Stimulated activated naive CD8-positive, alpha-beta T cell treated with anti-CD3 and anti-CD28 coated beads, Interleukin-15, amount 100 ng/mL, for 72 hours (primary cell): ENCODE results near the gene GPD1L.

Experiments
- ATAC-seq: fragments of 150-1000 bp; cut with Tn5 transposase; 2 replicates; pipeline ENCODE4 v1.10.0; 2021; ENCODE audit warnings: mild to moderate bottlenecking, moderate library complexity
- DNase-seq, 2 donors: peaks; one replicate each; pipeline ENCODE4 v3.0.0; 2021 to 2022
- H3K27ac Mint-ChIP-seq, 2 donors: one replicate each; pipeline ENCODE4 v1.8.0; 2022; ENCODE audit warnings: mild to moderate bottlenecking in 2 of 2, mixed read lengths in 2 of 2, moderate library complexity in 2 of 2
- H3K27me3 Mint-ChIP-seq: one replicate; pipeline ENCODE4 v1.8.0; 2022; ENCODE audit warnings: mixed read lengths
- H3K4me1 Mint-ChIP-seq: one replicate; pipeline ENCODE4 v1.8.0; 2022; ENCODE audit warnings: mild to moderate bottlenecking, mixed read lengths
- H3K4me3 Mint-ChIP-seq, 2 donors: one replicate each; pipeline ENCODE4 v1.8.0; 2022; ENCODE audit warnings: mild to moderate bottlenecking in 2 of 2, mixed read lengths in 2 of 2, moderate library complexity in 1 of 2
- H3K9me3 Mint-ChIP-seq, 2 donors: one replicate each; pipeline ENCODE4 v1.8.0; 2022; ENCODE audit warnings: mixed read lengths in 2 of 2

GPD1L gene

DNA sequence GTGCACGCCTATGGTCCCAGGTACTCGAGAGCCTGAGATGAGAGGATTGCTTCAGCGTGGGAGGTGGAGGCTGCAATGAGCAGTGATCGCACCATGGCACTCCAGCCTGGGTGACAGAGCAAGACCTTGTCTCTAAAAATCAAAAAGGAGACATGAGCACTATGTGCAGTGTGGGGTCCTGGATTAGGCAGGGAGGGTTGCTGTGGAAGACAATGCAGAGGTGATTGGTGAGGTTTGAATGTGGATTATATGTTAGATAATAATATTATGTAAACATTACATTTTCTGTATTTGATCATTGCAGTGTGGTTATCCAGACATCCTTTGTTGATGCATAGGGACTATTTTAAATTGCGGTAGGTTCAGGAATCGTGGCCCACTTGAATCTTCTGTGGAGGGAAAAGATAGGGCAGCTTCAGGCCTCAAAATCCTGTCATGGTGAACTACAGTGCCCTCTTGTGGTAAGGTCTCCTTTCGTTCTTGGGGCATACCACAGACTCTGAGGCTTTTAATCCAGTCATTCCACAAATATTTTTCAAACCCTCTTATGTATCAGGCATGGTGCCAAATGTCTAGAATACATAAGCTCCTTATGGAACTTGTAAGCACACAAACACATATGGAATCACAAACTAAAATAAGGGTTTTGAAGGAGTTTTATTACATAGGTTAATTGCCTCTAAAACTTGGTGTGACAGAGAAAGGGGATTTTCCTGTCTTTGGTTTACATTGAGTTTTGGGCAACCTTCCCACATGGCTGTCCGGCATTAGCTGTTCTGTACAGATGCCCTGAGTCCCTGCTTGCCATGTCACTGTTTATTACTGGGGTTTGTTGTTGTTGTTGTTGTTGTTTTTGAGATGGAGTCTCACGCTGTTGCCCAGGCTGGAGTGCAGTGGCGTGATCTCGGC, 37.7 kb downstream of the GPD1L start:
- H3K27me3 Mint-ChIP-seq, result no peaks in the 10 kb centered on the region
- DNase-seq (peak; percentile 38 to 49), ATAC-seq (peak; percentile 76)
- H3K9me3 Mint-ChIP-seq, result no peaks in the 10 kb centered on the region
- H3K27ac Mint-ChIP-seq, result peak overlapping the region in 1 of 2 donors; percentile 78
- no peak overlapping the region for H3K4me3 Mint-ChIP-seq
- no peaks in the 10 kb centered on the region for H3K4me1 Mint-ChIP-seq

DNA sequence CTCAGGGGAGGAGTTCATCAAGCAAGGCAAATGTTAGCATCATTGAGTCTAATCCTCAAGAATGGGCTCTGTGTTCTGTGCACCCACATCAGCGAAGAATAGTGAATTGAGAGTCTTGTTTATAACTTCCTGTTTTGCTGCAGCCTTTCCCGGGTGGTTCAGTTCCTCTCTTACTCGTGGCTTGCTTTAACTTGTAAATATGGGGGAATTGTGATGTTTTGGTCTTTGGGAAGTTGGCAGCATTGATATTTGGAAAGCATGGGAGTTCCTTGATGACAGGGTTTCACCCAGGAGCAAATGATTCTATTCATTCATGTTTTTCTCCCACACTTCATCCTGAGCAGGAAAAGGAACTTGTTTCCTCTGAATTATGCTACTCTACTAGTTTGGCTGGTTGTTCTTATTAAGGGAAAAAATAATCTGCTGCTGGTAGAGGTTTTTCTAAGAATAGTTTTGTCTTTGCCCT, 40.4 kb downstream of the GPD1L start:
- no peaks in the 10 kb centered on the region for H3K4me1 Mint-ChIP-seq
- no peaks in the 10 kb centered on the region for H3K9me3 Mint-ChIP-seq

GRCh38 chr3:32147509-32147908, 41.1 kb downstream of the GPD1L start:
- H3K4me3 Mint-ChIP-seq, result no peak overlapping the region

More for the DNA sequence above, 40.4 kb downstream of the GPD1L start:
- DNase-seq (no peak), ATAC-seq (no peak)
- H3K27ac Mint-ChIP-seq, result peak overlapping the region in 1 of 2 donors; percentile 61
- no peaks in the 10 kb centered on the region for H3K27me3 Mint-ChIP-seq
- no peak overlapping the region for H3K4me3 Mint-ChIP-seq

GRCh38 chr3:32147933-32148332, 41.5 kb downstream of the GPD1L start:
- no peaks in the 10 kb centered on the region for H3K4me1 Mint-ChIP-seq
- H3K4me3 Mint-ChIP-seq, result no peak overlapping the region
- no peaks in the 10 kb centered on the region for H3K27me3 Mint-ChIP-seq
- ATAC-seq (no peak), DNase-seq (no peak)
- peak overlapping the region in 1 of 2 donors; percentile 75 for H3K27ac Mint-ChIP-seq
- H3K9me3 Mint-ChIP-seq, result no peaks in the 10 kb centered on the region

More at GRCh38 chr3:32147509-32147908, 41.1 kb downstream of the GPD1L start:
- DNase-seq (no peak), ATAC-seq (no peak)
- Mint-ChIP-seq H3K27ac (no peak overlapping the region), H3K4me1 (no peaks in the 10 kb centered on the region), H3K27me3 (no peaks in the 10 kb centered on the region), H3K9me3 (no peaks in the 10 kb centered on the region)

DNA sequence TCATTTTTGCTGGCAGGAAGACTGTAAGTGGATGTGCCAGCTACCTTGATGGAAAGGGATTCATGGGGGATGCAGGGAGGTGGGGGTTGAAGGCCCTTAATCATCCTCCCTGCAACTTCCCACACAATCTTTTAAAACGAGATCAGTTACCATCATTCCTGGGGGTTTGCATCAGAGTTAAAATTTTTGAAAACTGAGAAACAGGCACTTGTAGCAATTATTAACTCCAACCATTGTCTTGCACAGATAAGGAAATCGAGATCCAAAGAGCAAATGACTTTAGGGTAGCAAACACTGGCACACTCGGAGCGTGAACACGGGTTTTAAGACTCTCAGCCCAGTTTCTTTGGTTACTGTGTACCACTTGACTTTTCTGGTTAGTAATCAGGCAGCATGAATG, 41.9 kb downstream of the GPD1L start:
- peak overlapping the region in 1 of 2 donors; percentile 75 for H3K27ac Mint-ChIP-seq
- H3K4me3 Mint-ChIP-seq, result no peak overlapping the region
- H3K4me1 Mint-ChIP-seq, result no peaks in the 10 kb centered on the region
- DNase-seq (no peak), ATAC-seq (no peak)
- no peaks in the 10 kb centered on the region for H3K27me3 Mint-ChIP-seq
- no peaks in the 10 kb centered on the region for H3K9me3 Mint-ChIP-seq

- no peaks in the 10 kb centered on the region for H3K27me3 Mint-ChIP-seq
- no peak for ATAC-seq
- peak overlapping the region in 1 of 2 donors; percentile 49 for H3K27ac Mint-ChIP-seq
- no peaks in the 10 kb centered on the region for H3K4me1 Mint-ChIP-seq
- no peak overlapping the region for H3K4me3 Mint-ChIP-seq
- no peak for DNase-seq
- no peaks in the 10 kb centered on the region for H3K9me3 Mint-ChIP-seq
These were observed 47.2 kb downstream of the GPD1L start for GRCh38 chr3:32153414-32154204.

DNA sequence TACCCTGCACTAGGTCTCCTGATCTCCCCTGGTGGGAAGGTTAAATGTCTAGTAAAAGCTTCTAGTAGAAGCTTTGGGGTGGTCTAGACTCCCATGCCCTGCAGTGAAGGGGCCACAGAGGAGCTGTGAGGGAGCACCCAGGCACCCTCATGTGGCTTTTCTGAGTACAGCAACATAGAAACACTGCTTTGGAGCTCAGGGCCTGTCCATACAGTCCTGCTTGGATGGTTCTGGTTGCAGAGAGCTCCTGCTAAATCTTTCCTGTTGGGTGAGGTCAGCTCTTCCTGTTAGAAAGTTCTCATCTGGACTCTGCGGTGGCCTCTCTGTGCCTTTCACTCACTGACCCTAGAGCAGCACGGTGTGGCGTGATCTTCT, 47.8 kb downstream of the GPD1L start:
- Mint-ChIP-seq H3K27ac (no peak overlapping the region), H3K4me3 (no peak overlapping the region), H3K9me3 (no peaks in the 10 kb centered on the region), H3K27me3 (no peaks in the 10 kb centered on the region), H3K4me1 (no peaks in the 10 kb centered on the region)
- no peak for ATAC-seq
- DNase-seq, result no peak

DNA sequence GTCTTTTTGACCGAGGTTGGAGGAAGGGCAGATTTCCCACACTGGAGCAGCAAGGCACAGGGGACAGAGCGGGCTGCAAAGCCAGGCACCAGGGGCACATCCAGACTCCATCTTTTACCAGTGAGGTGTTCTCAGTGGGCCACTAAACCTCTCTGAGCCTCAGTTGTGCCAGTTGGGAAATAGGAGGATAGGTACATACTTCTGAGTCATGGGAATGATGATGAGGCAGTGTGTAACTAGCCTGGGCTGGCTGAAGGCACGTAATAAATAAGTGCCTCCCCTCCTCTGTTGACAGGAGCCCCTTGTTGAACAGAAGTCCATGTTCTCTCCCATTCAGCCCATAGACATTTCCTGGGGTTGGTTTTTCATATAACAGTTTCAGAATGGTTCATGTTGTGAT, 48.7 kb downstream of the GPD1L start:
- Mint-ChIP-seq H3K27ac (no peak overlapping the region), H3K4me1 (no peaks in the 10 kb centered on the region), H3K27me3 (no peaks in the 10 kb centered on the region), H3K4me3 (no peak overlapping the region), H3K9me3 (no peaks in the 10 kb centered on the region)
- DNase-seq (no peak), ATAC-seq (no peak)

GRCh38 chr3:32157600-32158264, 51.3 kb downstream of the GPD1L start:
- Mint-ChIP-seq H3K4me3 (no peak overlapping the region), H3K27ac (no peak overlapping the region), H3K9me3 (no peaks in the 10 kb centered on the region), H3K4me1 (no peaks in the 10 kb centered on the region), H3K27me3 (no peaks in the 10 kb centered on the region)
- DNase-seq (no peak), ATAC-seq (no peak)

GRCh38 chr3:32160706-32161214, 54.3 kb downstream of the GPD1L start:
- Mint-ChIP-seq H3K4me1 (no peaks in the 10 kb centered on the region), H3K4me3 (no peak overlapping the region), H3K27me3 (no peaks in the 10 kb centered on the region), H3K27ac (peak overlapping the region in 1 of 2 donors; percentile 67), H3K9me3 (no peaks in the 10 kb centered on the region)
- no peak for DNase-seq
- no peak for ATAC-seq

- no peak for ATAC-seq
- H3K4me1 Mint-ChIP-seq, result no peaks in the 10 kb centered on the region
- no peak overlapping the region for H3K27ac Mint-ChIP-seq
- H3K4me3 Mint-ChIP-seq, result no peak overlapping the region
- H3K27me3 Mint-ChIP-seq, result no peaks in the 10 kb centered on the region
- no peak for DNase-seq
- H3K9me3 Mint-ChIP-seq, result peaks cover 4 to 8% of the 10 kb centered on the region in 2 donors
These were observed 59.0 kb downstream of the GPD1L start for GRCh38 chr3:32165442-32165841.

GRCh38 chr3:32166654-32167053, 60.2 kb downstream of the GPD1L start:
- H3K9me3 Mint-ChIP-seq, result peaks cover 9 to 14% of the 10 kb centered on the region in 2 donors
- H3K4me1 Mint-ChIP-seq, result no peaks in the 10 kb centered on the region
- ATAC-seq (no peak), DNase-seq (no peak)
- H3K27ac Mint-ChIP-seq, result no peak overlapping the region
- no peaks in the 10 kb centered on the region for H3K27me3 Mint-ChIP-seq
- no peak overlapping the region for H3K4me3 Mint-ChIP-seq

DNA sequence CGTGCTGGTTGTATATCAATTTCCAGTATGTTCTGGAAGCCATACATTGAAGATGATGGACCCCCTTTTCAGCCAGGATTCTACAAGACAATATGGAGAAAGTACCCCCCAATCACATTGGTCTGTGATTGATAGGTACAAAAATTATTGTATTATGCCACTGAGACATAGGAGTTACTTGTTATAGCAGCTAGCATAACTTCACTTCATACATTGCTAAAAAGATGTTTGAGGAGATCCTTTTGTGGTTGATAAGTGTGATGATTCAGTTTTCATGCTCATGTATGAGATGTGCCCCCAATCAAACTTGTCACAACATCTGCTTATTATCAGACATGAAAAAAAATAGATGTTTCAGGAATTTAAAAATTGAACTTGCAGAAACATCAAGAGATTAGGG, 66.0 kb downstream of the GPD1L start:
- DNase-seq, result no peak
- no peak for ATAC-seq
- H3K4me1 Mint-ChIP-seq, result peaks cover 8% of the 10 kb centered on the region
- peaks cover 16 to 17% of the 10 kb centered on the region in 2 donors for H3K9me3 Mint-ChIP-seq
- no peak overlapping the region for H3K27ac Mint-ChIP-seq
- peaks cover 6% of the 10 kb centered on the region for H3K27me3 Mint-ChIP-seq
- H3K4me3 Mint-ChIP-seq, result no peak overlapping the region

DNA sequence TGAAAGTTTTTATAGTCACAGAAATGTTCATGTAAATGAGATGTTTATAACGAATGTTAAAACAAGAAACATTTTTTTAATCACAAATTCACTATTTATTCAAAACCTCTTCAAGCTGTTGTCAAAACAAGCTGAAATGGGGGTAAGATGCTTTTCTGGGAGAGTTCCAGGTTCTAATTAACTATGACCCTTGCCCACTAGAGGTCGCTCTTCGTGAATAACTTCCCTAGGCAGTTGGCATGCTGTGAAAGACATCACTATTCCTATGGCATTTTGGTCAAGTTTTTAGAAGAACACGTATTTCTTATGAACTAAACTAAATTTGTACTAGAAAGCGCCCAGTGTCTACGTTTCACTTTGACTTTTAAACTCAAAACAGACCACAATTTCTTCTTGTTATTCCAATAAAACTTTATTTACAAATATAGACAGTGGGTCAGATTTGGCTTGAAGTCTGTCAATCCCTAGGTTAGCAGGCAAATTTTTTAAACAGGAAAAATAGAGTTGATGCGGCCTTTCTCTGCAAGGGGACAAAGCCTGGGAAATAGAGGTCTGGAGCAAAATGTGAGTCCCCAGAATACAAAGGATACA, 69.3 kb downstream of the GPD1L start:
- peak; percentile 34 to 36 for DNase-seq
- Mint-ChIP-seq H3K27me3 (peaks cover 9% of the 10 kb centered on the region), H3K9me3 (peaks cover 9 to 12% of the 10 kb centered on the region in 2 donors), H3K4me1 (peaks cover 14% of the 10 kb centered on the region), H3K4me3 (no peak overlapping the region), H3K27ac (no peak overlapping the region)
- ATAC-seq, result no peak
